HK-2 (cell line): ENCODE data around the gene RFLNA.

Source experiments
- DNase-seq: peaks from one replicate; pipeline ENCODE4 v3.0.0-alpha.2; 2018; ENCODE audit not compliant: unreplicated experiment

The RFLNA gene

DNA sequence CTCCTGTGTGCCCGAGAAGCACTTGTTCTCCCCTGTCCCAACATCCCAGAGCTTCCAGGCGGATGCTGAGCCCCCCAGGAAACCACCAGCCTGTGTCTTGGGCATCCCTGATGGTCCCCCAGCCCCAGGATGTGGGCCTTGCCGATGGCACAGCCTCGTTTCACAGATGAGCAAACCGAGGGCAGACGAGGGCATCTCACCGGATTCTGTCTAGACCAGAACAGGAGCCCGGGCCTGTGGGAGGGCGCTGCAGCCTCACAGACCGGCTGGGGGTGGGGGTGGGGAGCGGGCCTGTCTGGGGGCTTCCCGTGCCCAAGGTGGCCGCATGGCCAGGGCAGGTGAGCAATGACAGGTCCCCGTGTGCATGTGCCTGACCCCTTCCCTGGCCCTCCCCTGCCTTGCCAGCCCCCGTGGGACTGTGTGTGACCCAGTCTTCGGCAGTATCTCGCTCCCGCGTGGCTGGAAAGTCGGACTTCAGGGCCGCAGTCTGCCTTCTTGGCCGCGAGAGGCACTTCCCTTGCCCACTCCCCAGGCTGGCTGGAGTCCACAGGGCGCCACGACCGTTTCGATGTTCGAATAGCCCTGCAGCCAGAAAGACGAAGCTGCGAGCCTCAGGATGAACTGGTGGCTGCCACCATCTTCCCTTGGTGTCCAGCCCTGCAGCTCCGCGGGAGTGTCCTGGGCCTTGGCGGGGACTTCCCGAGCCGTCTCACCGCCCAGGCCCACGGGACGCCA lies 8.9 kb downstream of the RFLNA start:
- DNase-seq, result no peak

DNA sequence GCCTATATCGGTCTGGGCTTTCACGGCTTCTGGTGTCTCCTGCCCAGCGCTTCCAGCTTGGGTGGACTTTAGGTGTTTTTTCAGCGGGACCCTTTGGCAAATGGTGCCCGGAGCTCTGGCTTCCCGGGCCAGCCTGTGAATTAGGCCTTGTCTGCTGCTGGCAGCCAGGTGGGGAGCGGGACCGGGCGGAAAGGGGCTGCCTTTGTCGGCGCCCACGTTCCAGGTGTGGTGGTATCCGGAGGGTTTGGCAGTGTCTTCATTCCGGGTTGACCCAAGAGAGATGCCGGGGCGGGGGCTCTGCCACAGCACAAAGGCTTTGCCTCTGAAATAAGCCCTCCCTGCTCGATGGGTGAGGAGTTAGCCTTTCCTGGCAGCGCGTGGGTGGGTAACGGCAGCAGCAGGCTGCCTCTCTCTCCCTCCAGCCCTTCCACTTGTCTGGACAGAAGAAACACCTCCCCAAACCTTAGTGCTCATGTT lies 9.5 kb downstream of the RFLNA start:
- no peak for DNase-seq

DNA sequence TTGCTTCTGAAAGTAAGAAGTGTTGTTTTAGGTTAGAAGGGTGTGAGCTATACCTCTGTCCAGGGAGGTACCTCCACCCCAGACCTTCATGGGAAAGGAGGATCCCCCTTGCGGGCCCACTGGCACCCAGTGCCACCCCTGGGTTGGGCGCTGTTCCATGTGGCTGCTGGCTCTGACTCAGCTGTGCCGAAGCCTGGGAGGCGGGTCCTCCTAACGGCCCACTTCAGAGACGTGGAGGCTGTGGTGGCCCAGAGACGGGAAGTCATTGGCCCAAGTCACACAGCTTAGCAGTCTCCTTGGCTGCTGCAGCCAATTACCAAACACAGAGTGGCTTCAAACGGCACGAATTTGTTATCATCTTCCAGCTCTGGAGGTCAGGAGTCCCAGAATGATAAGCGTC lies 10.2 kb downstream of the RFLNA start:
- no peak for DNase-seq

DNA sequence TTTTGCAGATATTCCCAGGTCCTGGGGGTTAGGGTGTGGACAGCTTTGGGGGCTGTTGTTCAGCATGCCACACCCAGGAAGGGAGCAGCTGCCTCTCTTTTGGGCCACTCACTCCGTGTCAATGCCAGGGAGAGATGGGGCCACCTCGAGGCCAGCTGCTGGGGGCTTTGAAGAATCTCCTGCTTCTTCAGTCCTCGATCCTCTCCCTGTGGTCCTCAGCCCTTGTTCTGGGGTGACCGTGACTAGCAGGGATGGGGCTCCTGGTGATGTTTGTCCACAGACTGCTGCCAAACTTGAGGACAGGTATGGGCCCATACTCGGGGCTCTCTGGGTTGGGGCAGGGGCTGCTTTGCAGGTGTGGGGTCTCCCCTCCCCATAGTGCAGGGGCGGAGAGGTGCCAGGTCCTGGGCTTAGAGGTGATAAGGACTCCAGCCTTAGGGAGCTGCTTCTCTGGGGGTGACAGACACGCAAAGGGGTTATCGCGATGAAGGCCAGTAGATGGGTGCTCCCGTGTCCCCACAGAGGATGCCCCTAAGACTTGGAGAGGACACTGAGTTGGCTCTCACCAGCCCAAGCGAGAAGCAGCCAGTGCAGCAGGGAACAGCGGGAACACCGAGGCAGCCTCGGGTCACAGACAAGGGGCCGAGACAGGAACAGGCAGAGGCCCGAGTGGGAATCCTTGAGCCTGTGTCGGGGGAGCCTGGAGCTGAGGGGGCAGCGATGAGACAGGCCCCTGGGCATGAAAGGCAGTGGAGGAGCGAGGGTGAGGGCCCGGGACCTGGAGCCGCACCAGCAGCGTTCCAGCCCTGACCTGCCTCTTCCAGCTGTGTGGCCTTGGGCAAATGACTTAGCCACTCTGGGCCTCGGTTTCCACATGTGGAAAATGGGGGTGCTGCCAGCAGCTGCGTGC lies 11.1 kb downstream of the RFLNA start:
- no peak for DNase-seq

DNA sequence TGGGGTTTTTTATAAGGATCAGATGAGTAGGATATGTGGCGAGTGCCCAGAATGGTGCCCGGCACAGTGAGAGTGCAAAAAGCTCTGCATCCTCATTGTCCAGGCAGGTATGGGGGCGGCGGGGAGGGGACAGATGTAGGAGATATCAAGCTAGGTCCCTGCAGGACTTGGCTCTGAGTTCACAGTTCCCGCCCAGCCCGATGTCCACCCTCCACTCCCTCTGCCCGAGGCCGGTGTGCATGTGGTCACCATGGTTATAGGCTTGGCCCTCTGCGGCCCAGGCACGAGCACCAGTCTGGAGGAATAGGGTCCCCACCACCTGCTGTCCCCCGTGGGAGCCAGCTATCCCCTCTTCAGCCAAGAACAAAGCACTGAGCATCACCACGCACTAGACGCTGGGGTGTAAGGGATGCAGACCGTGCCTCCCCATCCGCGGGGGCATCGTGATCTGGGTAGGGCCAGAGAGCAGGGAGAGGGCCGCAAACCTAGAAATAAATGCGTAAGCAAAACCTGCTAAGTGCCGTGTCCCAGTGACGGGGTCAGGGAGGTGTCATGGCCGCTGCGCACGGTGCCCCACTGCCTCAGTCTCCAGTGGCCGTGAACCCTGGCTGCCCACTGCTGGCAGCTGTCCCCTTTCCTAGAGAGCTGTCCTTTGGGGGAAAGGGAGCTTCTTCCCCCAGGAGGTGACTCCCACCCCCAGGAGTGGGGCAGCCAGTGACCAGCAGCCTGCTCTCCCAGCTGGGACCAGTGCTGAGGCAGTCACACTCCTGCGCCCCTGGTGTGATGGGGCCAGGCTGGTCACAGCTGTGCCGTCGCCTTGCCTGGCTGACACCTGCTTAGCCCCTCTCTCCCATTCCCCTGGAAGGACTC lies 12.0 kb downstream of the RFLNA start:
- DNase-seq, result no peak

DNA sequence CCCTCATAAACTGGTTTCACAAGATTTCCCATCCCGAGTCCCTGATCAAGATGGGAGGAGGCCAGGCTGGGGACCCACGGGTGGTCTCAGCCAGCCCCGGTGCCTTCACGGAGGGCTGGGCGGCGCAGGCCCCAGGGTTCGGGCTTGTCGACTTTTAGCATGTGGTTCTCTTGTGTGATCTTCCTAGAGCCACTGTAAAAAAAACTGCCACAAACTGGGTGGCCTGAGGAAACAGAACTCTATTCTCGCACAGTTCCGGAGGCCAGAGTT lies 12.6 kb downstream of the RFLNA start:
- no peak for DNase-seq

DNA sequence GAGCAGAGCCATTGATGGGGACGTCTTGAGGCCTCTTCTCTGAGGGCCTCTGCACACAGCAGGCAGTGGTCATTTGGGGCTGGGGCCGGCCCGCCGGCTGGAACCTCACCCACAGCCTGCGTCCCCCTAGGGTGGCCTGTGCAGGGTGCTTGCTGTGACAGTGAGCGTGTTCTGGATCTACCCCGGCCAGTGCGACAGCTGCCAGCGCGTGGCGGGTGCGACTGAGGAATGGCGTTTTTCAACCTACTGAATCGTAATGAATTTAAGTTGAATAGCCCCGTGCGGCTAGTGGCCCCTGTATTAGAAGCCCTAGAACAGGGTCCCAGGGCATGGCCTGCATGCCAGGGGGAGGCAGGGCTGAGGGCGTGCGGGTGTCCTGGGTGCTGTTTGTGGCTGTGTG lies 13.8 kb downstream of the RFLNA start:
- no peak for DNase-seq

DNA sequence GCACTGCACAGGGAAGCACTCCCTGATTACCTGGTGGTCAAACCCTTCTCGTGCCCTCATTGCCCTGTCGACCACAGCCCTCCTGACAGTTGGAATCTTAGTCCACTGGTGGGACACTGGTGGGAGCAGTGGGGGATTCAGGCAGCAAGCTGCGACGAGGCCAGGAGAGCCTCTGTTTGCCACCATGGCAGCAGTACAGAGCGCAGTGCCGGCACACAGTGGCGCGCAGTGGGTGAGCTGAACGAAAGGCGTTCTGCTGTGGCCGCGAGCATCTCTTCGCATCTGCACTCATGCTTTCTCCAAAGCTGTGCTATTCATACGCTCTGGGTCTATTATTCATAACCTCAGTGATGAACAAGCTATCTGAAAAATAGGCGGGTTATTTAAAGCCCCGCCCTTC lies 14.3 kb downstream of the RFLNA start:
- no peak for DNase-seq

DNA sequence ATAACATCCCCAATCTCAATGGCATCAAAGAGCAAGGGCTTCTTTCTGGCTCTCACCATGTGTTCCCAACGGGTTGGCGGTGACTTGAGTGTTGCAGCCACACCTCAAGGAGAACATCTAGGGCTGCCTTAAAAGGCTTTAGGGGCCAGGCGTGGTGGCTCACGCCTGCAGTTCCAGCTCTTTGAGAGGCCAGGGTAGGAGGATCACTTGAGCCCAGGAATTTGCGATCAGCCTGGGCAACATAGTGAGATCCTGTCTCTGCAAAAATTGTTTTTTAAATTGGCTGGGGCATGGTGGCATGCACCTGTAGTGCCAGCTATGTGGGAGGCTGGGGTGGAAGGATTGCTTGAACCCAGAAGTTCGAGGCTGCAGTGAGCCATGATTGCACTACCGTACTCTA lies 14.9 kb downstream of the RFLNA start:
- DNase-seq, result no peak

DNA sequence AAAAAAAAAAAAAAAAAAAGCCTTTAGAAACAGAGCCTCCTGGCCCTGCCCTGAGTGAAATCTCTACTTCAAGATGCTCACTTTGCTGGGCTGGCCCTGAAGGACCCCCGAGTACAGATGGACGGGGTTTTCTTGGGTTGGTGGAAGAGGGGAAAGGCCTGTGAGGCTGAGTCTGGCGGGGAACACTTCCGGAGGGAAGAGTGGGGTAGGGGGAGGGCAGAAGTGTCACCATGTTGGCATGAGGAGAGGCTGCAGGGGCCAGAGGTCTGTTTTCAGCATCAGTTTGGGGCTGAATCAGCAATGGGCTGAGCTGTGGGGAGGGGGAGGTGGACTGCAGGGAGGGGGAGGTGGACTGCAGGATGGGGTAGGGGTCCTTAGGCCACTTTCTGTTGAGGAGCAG lies 15.3 kb downstream of the RFLNA start:
- no peak for DNase-seq

DNA sequence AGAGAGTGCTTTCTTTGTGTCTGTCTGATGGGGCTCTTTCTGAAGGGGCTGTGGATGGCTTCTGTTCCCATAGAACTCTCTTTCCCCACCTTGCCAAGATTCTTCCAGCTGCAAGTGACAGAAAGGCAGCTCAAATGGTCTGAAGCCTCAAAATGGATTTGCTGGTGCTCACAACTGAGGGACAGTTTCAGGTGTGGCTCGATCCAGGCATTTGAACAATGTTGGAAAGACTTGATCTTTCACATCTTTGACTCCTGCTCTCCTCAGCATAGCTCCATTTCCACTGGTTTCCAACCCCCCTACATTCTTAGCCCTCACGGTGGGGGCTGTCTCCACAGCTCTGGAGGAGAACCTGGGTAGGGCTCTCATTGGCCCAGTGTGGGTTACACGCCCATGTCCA lies 15.9 kb downstream of the RFLNA start:
- no peak for DNase-seq

DNA sequence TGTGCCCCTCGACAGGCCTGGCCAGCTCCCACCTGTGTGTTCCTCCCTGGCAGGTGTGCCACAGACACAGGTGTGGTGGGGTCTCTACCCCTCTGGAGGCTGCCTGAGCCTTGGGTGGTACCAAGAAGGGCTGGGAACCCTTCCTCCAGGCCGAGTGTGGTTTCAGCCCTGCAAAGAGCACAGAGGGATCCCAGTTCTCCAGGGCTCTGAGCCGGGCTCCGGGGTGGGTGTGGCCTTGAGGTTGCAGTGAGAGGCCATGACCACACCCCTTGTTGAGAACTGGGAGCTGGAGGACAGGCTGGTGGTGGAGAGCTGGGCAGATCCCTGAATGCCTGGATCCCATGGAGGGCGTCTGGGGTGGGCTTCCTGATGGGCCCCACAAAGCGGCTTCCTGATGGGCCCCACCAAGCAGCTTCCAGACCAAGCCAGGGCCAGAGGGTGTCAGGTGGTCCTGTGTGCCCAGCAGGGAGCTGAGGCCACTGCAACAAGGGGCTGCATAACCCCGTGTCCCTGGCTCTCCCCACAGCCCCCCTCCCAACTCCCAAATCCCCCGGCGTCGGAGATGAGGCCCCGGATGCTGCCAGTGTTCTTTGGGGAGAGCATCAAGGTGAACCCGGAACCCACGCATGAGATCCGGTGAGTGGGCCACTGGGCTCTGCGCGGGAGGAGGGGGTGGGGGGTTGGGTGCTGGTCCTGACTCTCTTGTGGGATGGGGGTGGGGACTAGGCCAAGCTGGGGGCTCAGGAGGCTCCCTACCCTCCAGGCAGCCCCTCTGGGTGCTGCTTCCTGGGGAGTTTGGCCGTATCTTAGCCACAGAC lies 16.6 kb downstream of the RFLNA start:
- DNase-seq, result no peak

DNA sequence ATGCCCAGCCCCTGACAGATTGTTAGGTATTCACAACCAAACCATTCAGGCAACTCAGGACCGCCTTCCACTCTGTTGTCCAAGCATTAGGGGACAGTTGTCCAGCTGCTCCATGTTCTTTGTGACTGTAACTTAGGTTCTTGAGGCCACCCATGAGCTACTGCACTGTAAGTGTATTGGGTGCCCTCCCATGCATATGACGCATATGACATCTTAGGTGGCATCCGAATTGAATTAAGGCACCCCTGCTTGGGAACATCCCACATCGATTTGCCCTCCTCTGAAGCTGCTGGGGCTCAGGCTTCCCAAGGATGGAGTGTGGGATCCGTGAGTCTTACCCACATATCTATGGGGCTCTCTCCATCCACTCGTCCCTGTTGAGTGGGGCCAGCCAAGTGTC lies 17.7 kb downstream of the RFLNA start:
- no peak for DNase-seq

DNA sequence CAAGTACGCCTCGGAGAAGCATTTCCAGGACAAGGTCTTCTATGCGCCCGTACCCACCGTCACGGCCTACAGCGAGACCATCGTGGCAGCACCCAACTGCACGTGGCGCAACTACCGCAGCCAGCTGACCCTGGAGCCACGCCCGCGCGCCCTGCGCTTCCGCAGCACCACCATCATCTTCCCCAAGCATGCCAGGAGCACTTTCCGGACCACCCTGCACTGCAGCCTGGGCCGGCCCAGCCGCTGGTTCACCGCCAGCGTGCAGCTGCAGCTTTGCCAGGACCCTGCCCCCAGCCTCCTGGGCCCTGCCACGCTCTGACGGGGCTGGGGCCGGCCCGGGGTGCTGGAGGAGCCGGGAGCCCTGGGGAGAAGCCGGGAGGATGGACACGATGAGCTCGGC lies 19.3 kb downstream of the RFLNA start:
- DNase-seq, result no peak

DNA sequence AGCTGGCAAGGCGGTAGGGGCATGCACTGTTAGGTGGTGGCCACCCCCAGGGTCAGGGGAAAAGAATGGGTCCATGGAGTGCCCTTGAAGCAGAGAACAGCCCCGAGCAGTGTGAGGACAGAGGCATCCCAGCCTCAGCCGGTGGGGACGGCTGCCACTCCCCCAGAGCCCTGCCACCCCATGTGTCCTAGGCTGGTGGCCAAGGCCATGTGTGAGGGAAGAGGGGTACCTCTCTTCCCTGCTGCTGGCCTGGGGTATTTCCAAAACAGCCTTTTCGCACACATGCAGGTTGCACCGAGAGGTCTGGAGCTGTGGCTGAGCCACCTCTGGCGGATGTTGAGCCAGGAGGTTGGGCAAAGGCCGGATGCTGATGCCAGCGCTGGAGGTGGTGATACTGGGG lies 19.9 kb downstream of the RFLNA start:
- DNase-seq, result no peak

DNA sequence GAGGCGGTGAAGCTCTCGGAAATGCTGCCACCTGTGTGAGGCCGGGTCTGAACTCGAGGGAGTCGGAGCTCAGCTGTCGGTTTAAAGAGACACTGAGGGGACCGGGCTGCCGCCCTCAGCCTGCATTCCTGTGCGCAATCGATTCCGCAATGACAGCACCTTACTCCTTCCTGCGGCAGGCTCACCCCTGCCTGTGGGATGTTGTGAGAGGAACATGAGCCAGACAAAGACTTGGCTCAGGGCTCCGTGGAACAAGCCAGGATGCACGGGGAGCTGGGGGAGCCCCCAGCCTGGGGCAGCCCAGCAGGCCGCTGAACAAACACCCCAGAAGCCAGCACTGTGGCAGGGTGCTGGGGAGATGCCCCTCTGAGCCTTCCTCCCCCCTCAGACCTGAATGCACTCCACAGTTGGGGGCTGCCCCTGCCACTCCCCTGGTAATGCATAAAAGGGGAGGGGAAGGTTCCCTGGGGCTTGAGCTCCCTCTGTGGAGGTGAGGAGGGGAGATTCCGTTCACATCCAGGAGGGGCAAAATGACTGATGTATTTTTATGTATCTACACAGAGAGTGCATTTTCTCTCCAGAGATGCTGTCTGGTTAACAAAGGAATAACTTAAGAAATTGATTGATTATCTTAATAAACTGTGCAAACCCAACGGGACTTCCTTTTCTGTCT lies 20.6 kb downstream of the RFLNA start:
- no peak for DNase-seq

DNA sequence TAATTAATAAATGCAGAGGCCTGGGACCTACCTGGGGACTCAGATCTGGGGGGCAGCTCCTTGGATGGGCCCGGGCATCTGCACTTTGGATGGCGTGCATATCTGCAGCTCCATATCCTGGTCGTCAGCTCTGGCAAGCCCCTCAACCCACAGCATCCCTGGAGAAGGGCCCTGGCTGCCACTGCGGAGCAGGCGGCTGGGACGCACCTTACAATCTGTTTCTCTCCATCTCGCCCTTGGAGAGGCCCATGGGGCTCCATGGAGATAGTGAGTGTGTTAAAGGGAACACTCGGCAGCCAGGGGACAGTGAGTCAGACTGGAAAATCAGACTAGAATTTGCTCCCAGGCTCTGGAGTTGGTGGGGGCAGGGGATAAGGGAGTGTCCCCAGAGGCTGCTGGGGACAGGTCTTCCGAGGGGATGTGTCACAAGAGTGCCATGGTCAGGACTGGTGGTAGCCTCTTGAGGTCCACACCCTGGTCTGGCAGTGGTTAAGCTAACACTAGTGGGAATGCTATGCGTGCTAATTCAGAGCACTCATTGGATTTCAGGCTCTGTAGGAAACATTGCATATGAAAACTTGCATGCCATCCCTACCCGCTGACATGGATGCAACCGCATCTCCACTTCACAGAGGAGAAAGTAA lies 21.5 kb downstream of the RFLNA start:
- DNase-seq, result no peak

DNA sequence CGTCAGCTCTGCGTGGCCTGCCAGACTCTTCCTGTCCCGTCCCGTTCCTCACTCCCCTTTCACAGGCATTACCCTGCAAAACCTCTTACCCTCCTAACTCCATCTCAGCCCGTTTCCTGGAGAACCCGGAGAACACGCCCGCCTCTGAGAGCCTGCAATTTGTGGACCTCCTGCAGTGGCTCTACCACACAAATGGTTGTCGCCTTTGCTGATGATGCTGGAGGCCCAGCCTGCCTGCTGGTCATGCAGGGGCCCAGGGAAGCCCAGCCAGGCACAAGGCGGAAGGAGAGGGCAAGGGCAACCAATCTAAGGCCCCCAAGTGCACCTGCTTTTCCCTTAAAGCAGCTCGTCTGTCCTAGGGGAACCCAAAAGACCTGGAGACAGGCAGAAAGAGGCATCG lies 22.5 kb downstream of the RFLNA start:
- no peak for DNase-seq

DNA sequence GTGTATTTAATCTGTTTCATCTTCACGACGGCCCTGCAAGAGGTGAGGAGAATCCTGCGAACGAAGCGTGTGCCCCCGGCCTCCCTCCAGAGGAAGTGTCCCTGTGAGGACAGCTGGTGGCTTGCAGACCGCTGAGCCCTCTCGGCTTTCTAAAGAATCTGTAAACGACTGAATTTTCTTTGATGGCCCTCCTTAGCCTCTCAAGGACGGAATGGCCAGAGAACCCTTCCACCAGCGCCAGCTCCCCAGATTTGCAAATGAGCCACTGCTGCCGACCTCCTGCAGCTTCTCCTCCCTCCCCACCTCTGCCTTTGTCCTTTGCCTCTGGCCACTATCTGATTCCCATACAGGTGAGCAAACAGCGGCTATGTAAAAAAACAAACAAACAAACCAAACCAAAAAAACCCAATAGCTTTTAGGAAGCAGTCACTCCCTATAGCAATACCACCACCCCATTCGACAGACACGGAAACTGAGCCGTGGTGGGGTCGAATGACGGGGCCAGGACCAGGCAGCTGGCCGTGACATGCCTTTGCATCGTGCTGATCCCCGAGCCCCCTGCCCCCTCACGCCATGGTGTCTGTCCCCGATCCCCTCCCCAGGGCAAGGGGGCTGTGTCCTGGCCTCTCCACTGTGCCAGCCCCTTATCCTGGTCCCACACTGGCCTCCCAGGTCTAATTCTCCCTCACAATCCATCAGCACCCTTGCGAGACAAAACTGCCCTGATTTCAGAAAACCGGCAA lies 23.6 kb downstream of the RFLNA start:
- DNase-seq, result no peak
